Hematopoietic multipotent progenitor cell treated with erythropoietin and hydrocortisone succinate and interleukin-3 and kit ligand, for 4 days (in vitro differentiated cells): Measurements from ENCODE around the gene CLCN2.

Experiments used
- DNase-seq: peaks from one replicate; pipeline ENCODE4 v3.0.0-alpha.2; 2015

CLCN2 gene

DNA sequence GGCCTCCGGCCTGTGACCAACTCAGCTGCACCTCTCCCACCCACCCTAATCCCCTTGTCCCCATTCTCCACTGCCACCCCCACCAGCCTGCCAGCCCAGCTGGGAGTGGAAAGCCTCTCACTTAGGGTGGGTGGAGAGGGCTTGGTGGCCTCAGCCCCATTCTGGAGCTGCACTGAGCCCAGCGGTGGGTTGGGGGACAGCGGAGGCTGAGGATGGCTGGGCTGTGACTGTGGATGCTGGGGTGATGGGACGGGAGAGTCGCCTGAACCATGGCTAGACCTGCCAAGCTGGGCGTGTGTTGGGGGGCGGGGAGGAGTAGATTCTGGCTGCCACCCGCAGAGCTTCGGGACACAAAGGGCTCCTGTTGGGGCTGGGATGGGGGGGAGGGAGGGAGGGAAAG is 1.8 kb downstream of the CLCN2 start:
- DNase-seq = no peak

DNA sequence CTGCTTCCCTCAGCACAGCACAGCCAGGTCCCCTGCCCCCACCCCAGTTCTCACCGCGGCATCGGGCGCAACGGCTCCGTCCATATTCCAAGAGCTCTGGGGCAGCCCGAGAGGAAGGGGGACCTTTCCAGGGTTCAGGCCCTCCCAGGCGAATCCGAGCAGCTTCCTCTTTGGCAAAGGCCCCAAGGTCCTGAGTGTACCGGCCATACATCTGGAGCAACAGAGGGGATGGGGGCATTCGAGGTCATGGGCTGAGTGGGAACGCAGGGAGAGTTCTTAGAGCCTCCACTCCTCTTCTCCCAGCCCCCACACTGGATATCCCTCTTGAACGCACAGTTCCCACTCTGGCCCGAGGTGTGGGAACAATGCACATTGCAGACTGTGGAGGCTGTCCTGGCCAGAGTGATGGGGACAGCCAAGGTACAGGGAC is 2.5 kb downstream of the CLCN2 start:
- no peak for DNase-seq

GRCh38 chr3:184358124-184358767 is 3.2 kb downstream of the CLCN2 start:
- DNase-seq = no peak

DNA sequence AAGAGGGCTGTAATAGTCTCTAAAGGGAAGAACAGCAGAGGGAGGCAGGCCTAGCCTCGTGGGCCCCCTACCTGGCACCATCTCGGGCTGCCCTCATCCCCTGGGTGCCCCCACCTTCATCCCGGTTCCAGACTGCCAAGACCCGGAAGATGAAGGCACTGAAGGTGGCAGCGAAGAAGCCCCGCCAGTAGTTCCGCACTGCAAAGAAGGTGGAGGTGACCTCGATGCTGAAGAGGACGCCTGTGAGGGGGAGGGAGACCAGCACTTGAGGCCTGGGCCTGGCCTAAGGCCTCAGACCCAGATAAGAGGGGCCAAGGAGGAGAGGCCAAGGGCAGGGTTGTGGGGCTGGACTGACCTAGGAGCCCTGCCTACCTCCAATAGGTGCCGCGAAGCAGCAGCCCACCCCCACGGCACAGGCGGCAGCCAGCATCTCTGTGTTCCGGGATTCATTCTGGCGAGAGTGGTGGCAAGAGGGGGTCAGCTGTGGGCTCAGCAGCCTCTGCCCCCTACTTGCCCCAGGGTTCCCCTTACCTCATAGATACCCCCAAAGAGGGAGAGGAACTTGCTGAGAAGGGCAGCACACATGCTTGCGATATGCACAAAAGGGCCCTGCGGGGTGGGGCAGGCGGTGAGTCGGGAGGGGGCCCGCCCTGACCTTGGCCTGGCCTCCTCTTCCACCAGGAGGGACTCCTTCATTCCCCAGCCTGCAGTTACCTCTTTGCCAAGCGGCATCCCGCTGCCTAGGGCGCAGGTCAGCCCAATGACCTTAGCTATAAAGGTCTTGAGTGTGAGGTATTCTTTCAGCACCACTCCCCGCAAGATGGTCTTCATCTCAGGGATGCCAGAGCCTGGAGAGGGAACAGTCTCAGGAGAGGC is 3.9 kb downstream of the CLCN2 start:
- no peak for DNase-seq

DNA sequence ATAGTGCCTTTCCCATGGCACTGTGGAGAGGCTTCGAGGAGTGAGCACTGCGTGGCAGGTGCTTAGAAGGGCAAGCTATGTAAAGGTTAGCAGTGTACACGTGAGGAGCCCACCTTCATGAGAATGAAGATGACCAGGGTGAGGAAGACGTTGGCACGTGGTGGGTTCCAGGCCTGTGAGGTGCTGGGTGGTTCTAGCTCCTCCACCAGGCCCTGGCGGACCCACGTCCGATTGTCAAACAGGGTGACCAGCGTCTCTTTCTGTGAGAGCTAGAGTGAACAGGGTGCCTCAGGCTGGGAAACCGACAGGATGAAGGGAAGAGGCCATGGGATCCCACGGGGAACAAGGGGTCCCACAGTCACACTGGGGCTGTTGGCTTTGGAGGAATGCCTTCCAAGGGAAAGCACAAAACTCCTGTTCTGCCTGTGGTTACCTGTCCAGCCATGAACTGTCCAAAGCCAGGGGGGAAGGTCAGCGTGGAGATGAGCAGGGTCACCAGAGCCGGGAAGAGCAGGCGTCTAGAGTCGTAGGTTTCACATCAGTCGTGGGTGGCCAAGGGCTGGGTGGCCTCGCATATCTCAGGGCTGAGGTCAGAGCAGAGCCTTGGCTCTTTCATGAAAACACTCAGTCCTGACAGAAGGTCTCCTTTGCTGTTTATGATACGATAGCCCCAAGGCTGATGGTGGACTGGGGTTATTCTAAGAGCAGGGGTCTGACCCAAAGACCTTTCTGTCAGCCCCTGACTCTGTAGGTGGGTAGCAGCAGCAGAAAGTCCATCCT is 6.0 kb downstream of the CLCN2 start:
- DNase-seq = no peak

DNA sequence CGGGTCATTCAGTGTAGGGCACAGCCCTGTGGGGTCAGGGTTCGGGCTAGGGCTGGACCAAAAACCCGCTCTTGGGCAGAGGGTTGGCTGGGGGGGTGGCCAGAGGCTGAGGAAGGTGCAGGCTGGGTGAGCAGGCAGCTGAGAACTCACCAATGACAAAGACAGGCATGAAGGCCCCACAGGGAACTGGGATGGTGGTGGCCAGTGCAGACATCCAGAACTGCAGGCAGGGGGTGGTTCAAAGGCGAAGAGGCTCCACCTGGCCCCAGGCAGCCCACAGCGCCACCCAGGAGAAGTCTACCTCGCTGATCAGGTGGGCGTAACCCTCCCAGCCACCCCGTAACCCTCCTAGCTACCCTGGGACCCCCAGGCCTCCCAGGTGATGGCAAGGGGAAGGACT is 6.7 kb downstream of the CLCN2 start:
- DNase-seq = no peak

GRCh38 chr3:184354121-184354728 is 7.2 kb downstream of the CLCN2 start:
- DNase-seq = peak; percentile 72

DNA sequence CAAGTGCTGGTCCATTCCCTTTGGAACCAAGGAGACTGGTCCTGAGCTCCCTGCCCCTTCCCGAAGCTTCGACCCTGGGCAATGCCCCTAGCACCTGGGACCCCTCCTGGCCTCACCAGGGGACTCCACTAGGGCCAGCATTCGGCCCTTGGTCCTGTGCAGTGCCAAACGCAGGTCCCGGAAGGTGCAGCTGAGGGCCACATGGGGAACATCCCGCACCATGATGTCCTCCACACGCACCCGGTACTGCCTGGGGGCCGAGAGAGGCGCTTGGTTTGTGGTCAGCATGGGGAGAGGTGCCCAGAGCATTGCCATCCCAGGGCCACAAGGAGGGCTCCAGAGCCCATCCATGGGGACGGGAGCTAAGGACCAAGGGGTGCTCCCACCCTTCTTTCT is 7.9 kb downstream of the CLCN2 start:
- no peak for DNase-seq

- no peak for DNase-seq
These were observed 8.4 kb downstream of the CLCN2 start for GRCh38 chr3:184352897-184353545.

DNA sequence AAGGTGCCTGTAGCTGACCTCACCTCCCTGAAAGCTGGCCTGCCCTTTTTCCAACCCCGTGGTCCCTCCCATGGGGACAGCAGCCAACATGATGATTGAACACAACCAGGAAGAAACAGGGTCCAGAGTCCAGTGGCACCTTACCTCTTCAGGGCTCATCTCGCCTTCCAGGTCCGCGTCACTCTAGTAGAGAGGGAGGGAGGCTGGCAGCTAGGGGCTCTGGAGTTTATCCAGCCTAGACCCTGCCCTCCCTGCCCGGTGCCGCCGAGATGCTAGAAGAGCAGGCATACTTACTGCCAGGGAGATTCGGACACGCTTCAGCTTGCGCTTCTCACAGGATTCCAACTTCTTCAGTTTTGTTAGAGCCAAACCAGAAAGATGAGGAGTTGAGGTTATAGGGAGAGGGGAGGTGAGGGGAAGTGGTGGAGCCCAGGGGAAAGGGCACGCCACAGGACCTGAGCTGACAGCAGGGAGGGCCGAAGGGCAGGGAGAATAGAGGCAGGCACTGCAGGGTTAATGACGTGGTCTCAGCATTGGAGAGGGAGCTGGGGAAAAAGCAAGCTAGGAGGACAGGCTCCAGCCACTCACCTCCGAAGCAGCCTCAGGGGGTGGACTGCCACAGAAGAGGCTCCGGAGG is 9.1 kb downstream of the CLCN2 start:
- no peak for DNase-seq

DNA sequence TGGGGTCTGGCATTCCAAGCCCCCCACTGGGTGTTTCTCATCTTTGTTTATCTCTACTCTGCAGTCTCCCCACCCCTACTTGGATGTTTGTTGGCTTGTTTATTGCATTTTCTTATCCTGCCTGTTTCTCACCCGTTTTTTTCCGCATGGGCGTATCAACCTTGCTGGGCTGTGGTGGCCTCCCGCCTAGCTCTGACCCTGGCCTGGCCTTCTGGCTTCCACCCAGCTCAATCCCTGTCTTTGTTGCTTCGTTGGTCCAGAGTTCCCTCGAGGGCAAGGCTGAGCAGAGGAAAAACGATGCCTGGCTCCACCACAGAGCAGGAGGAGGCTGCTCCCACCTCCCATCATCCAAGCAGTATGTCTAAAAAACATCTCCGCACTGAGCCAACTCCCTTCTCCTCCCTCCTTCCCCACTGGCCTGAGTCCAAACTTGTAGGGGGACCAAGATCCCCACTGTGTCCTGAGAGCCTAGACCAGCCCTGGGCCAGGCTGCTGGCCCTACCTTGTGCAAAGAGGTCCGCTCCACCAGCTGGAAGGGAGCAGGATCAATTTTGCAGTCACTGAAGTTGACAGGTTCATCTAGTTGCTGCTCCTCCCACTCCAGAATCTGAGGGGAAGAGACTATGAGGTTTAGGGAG is 9.8 kb downstream of the CLCN2 start:
- DNase-seq = no peak

DNA sequence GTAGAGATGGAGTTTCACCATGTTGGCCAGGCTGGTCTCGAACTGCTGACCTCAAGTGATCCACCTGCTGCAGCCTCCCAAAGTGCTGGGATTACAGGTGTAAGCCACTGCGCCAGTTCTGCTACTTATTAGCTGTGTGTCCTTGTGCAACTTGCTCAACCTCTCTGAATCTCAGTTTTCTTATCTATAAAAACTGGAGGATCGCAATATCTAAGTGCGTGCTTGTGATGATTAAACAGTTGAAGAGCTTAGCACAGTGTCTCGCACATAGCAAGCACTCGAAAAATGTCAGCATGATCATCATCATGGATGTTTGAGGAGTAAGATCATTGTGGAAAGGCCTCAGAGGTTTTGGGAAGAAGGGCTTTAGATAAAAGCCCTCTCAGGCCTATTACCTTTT is 10.8 kb downstream of the CLCN2 start:
- DNase-seq = no peak

GRCh38 chr3:184349563-184350470 is 11.6 kb downstream of the CLCN2 start:
- DNase-seq = no peak

DNA sequence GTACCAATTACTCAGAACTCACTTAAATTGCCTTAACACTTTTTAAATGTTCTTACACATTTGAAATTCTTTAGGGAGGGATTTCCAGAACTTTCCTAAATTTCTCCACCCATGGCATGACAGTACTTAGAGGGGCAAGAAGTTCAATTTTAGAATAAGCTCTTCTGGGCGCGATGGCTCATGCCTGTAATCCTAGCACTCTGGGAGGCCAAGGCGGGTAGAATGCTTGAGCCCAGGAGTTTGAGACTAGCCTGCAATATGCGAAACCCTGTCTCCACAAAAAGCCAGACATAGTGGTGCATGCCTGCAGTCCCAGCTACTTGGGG is 13.4 kb downstream of the CLCN2 start:
- DNase-seq = peak; percentile 28

DNA sequence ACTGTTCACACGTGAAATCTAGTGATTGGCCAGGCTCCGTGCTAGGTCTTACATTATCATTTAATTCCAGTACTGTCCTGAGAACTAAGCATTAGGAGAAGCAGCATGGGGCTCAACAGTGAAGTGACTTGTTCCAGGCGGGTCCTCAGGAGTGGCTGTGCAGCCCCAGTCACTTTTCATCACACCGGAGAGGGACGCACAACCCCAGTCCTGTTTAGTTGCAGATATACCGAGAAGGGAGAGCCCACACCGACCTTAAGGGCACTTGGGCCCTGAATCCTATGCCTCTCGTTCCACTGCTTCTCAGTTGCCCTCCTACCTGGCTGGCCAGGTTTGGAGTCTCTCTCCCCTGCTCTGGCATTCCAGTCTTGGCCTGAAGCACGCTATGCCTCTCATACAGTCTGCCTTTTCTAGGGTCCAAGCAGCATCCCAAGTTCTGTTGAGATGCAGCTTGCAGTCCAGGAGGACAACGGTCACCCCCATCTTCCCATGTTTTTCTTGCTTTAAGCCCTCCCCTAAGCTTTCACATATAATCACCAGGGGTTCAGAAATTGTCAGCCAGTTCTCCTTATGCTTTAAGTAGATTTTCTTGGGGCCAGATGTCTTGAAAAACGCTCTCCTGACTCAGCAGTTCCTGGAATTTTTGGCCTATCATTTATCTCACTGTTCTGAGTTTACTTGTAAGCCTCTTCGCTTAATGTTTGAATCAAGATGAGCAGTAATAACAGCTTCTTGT is 13.9 kb downstream of the CLCN2 start:
- peak; percentile 83 for DNase-seq

- no peak for DNase-seq
These were observed 14.8 kb downstream of the CLCN2 start for GRCh38 chr3:184346480-184347190.

DNA sequence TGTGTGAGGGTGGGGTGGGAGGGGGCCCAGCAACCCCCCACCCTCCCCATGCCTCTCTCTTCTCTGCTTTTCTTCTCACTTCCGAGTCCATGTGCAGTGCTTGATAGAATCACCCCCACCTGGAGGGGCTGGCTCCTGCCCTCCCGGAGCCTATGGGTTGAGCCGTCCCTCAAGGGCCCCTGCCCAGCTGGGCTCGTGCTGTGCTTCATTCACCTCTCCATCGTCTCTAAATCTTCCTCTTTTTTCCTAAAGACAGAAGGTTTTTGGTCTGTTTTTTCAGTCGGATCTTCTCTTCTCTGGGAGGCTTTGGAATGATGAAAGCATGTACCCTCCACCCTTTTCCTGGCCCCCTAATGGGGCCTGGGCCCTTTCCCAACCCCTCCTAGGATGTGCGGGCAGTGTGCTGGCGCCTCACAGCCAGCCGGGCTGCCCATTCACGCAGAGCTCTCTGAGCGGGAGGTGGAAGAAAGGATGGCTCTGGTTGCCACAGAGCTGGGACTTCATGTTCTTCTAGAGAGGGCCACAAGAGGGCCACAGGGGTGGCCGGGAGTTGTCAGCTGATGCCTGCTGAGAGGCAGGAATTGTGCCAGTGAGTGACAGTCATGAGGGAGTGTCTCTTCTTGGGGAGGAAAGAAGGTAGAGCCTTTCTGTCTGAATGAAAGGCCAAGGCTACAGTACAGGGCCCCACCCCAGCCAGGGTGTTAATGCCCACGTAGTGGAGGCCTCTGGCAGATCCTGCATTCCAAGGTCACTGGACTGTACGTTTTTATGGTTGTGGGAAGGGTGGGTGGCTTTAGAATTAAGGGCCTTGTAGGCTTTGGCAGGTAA is 15.9 kb downstream of the CLCN2 start:
- DNase-seq = peak; percentile 94

- DNase-seq = no peak
These were observed 16.7 kb downstream of the CLCN2 start for GRCh38 chr3:184344579-184345316.
